Keratinocyte (primary cell): Measurements from ENCODE around the gene RPS15A. TPM values are rescaled to one million over a fixed set of nuclear protein-coding genes. Genes with fewer than 3 reads are reported as not detected.
"Not testable (repeated sequence)": the region's sequence is repeated elsewhere in the genome, so short reads cannot be mapped to it uniquely, and the experiment has no call there.

ENCODE experiments used
- DNase-seq: peaks from one replicate; pipeline ENCODE4 v3.0.0-alpha.2; 2011; ENCODE audit warnings: low read depth, missing footprints, low spot score
- FAIRE-seq: peaks from 2 replicates; lab custom pipeline; 2011; peaks lifted over from hg19 to GRCh38; lab: Jason Lieb, UNC
- H2AFZ ChIP-seq: 2 replicates; pipeline ENCODE4 v1.6.0; 2012; ENCODE audit warnings: low read length, control low read depth, inconsistent platforms; ENCODE audit not compliant: control insufficient read depth
- H3K27ac ChIP-seq: 2 replicates; pipeline ENCODE4 v1.5.1; 2011; ENCODE audit warnings: low read length; ENCODE audit not compliant: control insufficient read depth, insufficient read depth
- H3K27me3 ChIP-seq: 3 replicates; pipeline ENCODE4 v1.6.0; 2011; ENCODE audit warnings: low read length; ENCODE audit not compliant: control insufficient read depth, insufficient read depth; ENCODE audit errors: extremely low read depth
- H3K36me3 ChIP-seq, 2 experiments: 2 replicates in 1 of 2; 3 replicates in 1 of 2; pipeline ENCODE4 v1.5.1; 2011; ENCODE audit warnings: low read length in 2 of 2, mild to moderate bottlenecking in 1 of 2; ENCODE audit not compliant: control insufficient read depth in 2 of 2, insufficient read depth in 2 of 2; ENCODE audit errors: extremely low read depth in 1 of 2
- H3K4me1 ChIP-seq: 3 replicates; pipeline ENCODE4 v1.5.1; 2011; ENCODE audit warnings: low read length; ENCODE audit not compliant: control insufficient read depth, insufficient read depth; ENCODE audit errors: extremely low read depth
- H3K4me2 ChIP-seq: 3 replicates; pipeline ENCODE4 v1.6.0; 2011; ENCODE audit warnings: low read depth, low read length; ENCODE audit not compliant: control insufficient read depth, insufficient read depth; ENCODE audit errors: extremely low read depth
- H3K4me3 ChIP-seq, 3 experiments: fragments of 200-600 bp in 1 of 3; sonication (generic) in 1 of 3; 2 replicates in 2 of 3; 3 replicates in 1 of 3; pipeline ENCODE4 v1.5.1; 2011 to 2016; ENCODE audit warnings: low read length in 3 of 3, mild to moderate bottlenecking in 3 of 3, control low read depth in 2 of 3, inconsistent platforms in 1 of 3, low read depth in 1 of 3, mixed read lengths in 1 of 3, mixed run types in 1 of 3, moderate library complexity in 1 of 3; ENCODE audit not compliant: control insufficient read depth in 2 of 3, insufficient read depth in 2 of 3; ENCODE audit errors: extremely low read depth in 1 of 3
- H3K79me2 ChIP-seq: 2 replicates; pipeline ENCODE4 v1.6.0; 2012; ENCODE audit warnings: low read length; ENCODE audit not compliant: control insufficient read depth, insufficient read depth
- H3K9ac ChIP-seq: 3 replicates; pipeline ENCODE4 v1.6.0; 2011; ENCODE audit warnings: low read length; ENCODE audit not compliant: control insufficient read depth, insufficient read depth; ENCODE audit errors: extremely low read depth
- H3K9me1 ChIP-seq: 3 replicates; pipeline ENCODE4 v1.6.0; 2011; ENCODE audit warnings: low read length; ENCODE audit not compliant: control insufficient read depth, insufficient read depth; ENCODE audit errors: extremely low read depth
- H3K9me3 ChIP-seq: 2 replicates; pipeline ENCODE4 v1.5.1; 2012; ENCODE audit warnings: low read depth, low read length; ENCODE audit not compliant: control insufficient read depth
- H4K20me1 ChIP-seq: 3 replicates; pipeline ENCODE4 v1.6.0; 2011; ENCODE audit warnings: low read length; ENCODE audit not compliant: control insufficient read depth, insufficient read depth; ENCODE audit errors: extremely low read depth
- dilution Hi-C: fragments of 300-500 bp; cut with MboI; formaldehyde crosslinking; loops from one replicate; pipeline ENCODE4 v1.7.0; 2020; ENCODE audit warnings: low sequenced_read_pairs; ENCODE audit not compliant: extremely low pct_ligation_motif_present
- polyA plus RNA-seq, 5 experiments: library from polyadenylated mRNA; depleted of rRNA in 3 of 5; stranded (reverse) in 3 of 5; stranded (forward) in 1 of 5; unstranded in 1 of 5; fragments of >200 nt; gene quantifications; 1 replicate in 1 of 5; 2 replicates in 3 of 5; 3 replicates in 1 of 5; pipeline versions ENCODE4 v1.2.1 to v1.2.3, GENCODE V29; 2011 to 2012; ENCODE audit warnings: missing spikeins in 2 of 5, low read depth in 1 of 5, low replicate concordance in 1 of 5

The RPS15A gene
- polyA plus RNA-seq, 1 donor (not counting 4 experiments of a cell fraction or from before 2014, with no cell fraction given), result 4,116 TPM

DNA sequence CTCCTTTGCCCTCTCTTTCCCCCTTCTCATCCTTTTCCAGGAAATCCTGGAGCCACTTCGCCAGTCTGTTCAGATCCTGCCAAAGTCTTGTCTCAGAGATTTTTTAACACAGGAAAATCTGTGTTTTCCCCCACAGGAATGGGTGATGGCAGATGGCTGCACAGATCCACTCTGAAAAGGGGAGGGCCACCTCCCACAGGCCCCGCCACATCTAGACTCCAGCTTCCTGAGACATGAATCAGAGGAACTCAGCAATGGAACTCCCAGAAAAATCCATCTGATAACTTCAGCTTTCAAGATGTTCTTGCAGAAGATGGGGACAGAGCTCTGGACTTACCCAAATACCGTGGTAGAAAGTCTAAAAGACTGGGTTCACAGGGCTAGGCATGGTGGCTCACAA is 50.1 kb downstream of the RPS15A start:
- H3K4me3 ChIP-seq, H2AFZ ChIP-seq, H3K79me2 ChIP-seq, H3K9me1 ChIP-seq, H3K36me3 ChIP-seq, FAIRE-seq, H3K9me3 ChIP-seq, H3K4me1 ChIP-seq, H3K9ac ChIP-seq, H3K27ac ChIP-seq, H3K4me2 ChIP-seq, DNase-seq, H3K27me3 ChIP-seq, H4K20me1 ChIP-seq, dilution Hi-C loops: not testable (repeated sequence)

- H2AFZ ChIP-seq, dilution Hi-C loops, DNase-seq: not testable (repeated sequence)
These were observed 51.4 kb downstream of the RPS15A start for GRCh38 chr16:18738768-18739167.

GRCh38 chr16:18734279-18734678 is 55.9 kb downstream of the RPS15A start:
- H3K4me3 ChIP-seq, H3K27me3 ChIP-seq, H2AFZ ChIP-seq, DNase-seq, H3K36me3 ChIP-seq, H3K4me1 ChIP-seq, H3K9me3 ChIP-seq, H3K9ac ChIP-seq, H3K4me2 ChIP-seq, H3K27ac ChIP-seq, H3K79me2 ChIP-seq, H4K20me1 ChIP-seq, FAIRE-seq, dilution Hi-C loops, H3K9me1 ChIP-seq: not testable (repeated sequence)

More at GRCh38 chr16:18738768-18739167, 51.4 kb downstream of the RPS15A start:
- not testable (repeated sequence) for H3K4me2 ChIP-seq, H3K27ac ChIP-seq, H3K36me3 ChIP-seq, H3K9ac ChIP-seq, H4K20me1 ChIP-seq, FAIRE-seq, H3K4me3 ChIP-seq, H3K9me1 ChIP-seq, H3K79me2 ChIP-seq, H3K27me3 ChIP-seq, H3K4me1 ChIP-seq, H3K9me3 ChIP-seq

Other genes with a start within 250 kb of the RPS15A start
- gene NOMO2, start 228.2 kb downstream of the RPS15A start, polyA plus RNA-seq, result 66.0 to 118 TPM (median 86.5 TPM) in 3 replicates
- gene ARL6IP1, start 11.2 kb upstream of the RPS15A start, polyA plus RNA-seq, result 105 to 178 TPM (median 124 TPM) in 3 replicates
- gene SMG1, start 136.1 kb upstream of the RPS15A start, polyA plus RNA-seq, result 26.6 to 34.2 TPM (median 27.6 TPM) in 3 replicates
- 6.4 to 8.5 TPM (median 6.4 TPM) in 3 replicates for gene TMC7, start 193.6 kb upstream of the RPS15A start, polyA plus RNA-seq